ENCODE results near the gene RGSL1. TPM values are rescaled to one million over a fixed set of nuclear protein-coding genes. Genes with fewer than 3 reads are reported as not detected.

The RGSL1 gene
- not detected for polyA plus RNA-seq

DNA sequence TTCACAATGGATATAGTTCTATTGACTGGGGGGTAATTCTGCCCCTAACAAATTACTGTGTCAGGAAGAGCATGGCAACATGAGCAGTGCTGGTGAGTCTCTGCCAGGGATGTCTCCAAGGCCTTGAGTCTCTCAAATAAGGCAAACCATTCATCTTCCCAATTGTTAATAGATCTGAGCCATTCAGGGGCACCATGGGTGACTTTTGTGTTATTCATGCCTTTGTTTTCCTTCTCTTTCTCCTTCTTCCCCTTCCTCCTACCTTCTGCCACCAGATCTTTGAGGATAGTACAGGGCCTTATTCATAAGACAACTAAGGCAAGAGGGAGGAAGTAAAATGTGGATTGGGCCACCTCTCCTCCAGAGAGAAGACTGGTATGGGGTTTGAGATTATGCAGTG lies at the start of gene RGSL1:
Gene RGSL1, plus strand, starts transcription at position 60 of the 400 bp plus-strand sequence. Its CDS starts 20 bp downstream, at position 80.
- H3K27ac ChIP-seq (ENCODE audit: low read depth, low read length) = no peak within 1 kb of the TSS

DNA sequence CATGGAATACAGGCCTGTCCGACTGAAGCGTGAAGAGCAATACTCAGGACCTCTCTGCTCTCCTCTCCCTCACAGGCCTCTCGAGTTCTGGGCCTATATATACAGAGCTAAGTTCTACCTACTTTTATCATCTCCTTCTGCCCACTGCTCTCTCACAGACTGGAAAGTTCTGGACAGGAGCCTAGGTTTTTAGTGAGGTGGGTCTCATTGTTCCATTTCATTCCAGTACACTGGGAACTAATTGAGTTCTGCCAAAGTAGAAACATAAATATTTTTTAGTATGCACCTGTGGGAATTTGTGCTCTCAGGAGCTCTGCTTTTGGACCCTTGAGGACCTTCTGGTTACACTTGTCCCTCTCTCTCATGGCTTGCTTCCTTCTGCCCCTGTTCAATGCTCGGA lies 49.4 kb upstream of the RGSL1 start, which contains the start of gene TEDDM1:
Gene TEDDM1, minus strand, starts transcription at position 101 of the 400 bp plus-strand sequence. CDS start 182 bp downstream, outside the sequence.
- no peak within 1 kb of the TSS for H3K27ac ChIP-seq (ENCODE audit: low read depth, low read length)
- WGBS, 3 donors = 96 to 98% (median 96%) methylated on average over 4 of the region's 4 CpGs

- no peak overlapping the region for H3K27ac ChIP-seq (ENCODE audit: low read depth, low read length)
- 59 to 75% (median 60%) methylated on average over 1 of the region's 1 CpG for WGBS, 3 donors
These were observed 45.2 kb upstream of the RGSL1 start for GRCh38 chr1:182404781-182405180.

DNA sequence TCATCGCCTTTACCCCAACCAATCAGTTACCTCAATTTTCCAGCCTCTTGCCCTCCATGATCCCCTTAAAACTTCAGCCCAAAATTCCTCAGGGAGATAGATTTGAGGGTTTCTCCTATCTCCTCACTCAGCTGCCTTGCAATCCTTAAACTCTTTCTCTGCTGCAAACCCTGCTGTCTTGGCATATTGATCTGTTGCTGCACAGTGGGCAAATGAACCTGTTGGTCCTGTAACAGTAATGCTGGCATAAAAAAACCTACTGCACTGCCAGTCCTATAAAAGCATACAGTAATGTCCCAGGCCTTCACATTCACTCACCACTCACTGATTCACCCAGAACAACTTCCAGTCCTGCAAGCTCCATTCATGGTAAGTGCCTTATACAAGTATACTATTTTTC lies 44.4 kb upstream of the RGSL1 start:
- H3K27ac ChIP-seq (ENCODE audit: low read depth, low read length) = no peak overlapping the region
- 93 to 100% (median 97%) methylated on average over 1 of the region's 1 CpG for WGBS, 3 donors

DNA sequence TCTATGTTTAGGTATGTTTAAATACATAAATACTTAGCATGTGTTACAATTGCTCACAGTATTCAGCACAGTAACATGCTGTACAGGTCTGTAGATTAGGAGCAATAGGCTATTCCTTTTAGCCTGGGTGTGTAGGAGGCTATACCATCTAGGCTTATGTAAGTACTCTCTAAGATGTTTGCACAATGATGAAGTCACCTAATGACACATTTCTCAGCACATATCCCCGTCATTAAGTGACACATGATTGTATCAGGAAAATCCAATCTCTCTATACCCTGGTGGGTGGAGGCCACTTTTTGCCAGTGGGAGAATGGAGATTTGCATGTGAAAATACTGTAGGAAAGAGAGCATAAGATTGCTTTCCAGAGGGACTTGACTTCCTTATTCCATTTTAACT lies 43.9 kb upstream of the RGSL1 start:
- 62 to 71% (median 67%) methylated on average over 1 of the region's 1 CpG for WGBS, 3 donors
- no peak overlapping the region for H3K27ac ChIP-seq (ENCODE audit: low read depth, low read length)

- WGBS, 3 donors = 50 to 66% (median 63%) methylated on average over 3 of the region's 3 CpGs
These were observed 42.2 kb upstream of the RGSL1 start for GRCh38 chr1:182407724-182408123.

DNA sequence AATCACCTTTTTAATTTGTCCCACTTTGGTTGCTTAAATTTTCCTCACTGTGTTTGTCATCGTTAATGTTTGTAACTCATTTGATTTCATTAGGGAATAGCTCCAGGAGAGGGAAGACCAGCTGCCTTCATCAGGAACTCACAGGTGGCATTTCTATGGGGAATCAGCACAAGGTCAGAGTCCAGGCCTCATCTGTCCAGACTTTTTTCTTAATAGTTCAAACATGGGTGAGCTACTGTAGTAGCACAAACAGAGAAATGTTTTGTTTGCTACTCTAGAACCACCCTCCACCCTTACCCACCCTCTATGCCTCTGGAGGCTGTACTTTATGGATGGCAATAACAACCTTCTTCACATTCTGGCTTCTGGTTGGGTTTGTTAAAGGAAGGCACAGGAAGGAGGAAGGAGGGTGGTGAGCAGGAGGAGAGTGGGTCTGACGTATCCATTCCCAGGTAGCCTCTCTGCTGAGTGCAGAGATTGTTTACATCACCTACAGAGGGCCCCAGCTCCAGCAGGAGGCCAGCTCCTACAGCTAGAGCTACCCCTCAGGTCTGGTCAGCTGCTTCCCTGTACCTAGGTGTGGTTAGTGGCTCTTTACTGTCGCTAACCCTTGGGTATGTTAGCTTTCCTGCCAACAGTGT lies 41.4 kb upstream of the RGSL1 start:
- 52 to 76% (median 69%) methylated on average over 3 of the region's 3 CpGs for WGBS, 3 donors
- no peak overlapping the region for H3K27ac ChIP-seq (ENCODE audit: low read depth, low read length)

More at GRCh38 chr1:182407724-182408123, 42.2 kb upstream of the RGSL1 start:
- no peak overlapping the region for H3K27ac ChIP-seq (ENCODE audit: low read depth, low read length)

GRCh38 chr1:182410138-182410537 lies 39.8 kb upstream of the RGSL1 start:
- no peak overlapping the region for H3K27ac ChIP-seq (ENCODE audit: low read depth, low read length)
- 69 to 72% (median 69%) methylated on average over 4 of the region's 4 CpGs for WGBS, 3 donors

- WGBS, 3 donors = 33 to 47% (median 34%) methylated on average over 1 of the region's 1 CpG
- H3K27ac ChIP-seq (ENCODE audit: low read depth, low read length) = no peak overlapping the region
These were observed 39.2 kb upstream of the RGSL1 start for GRCh38 chr1:182410620-182411273.

- WGBS, 3 donors = 79 to 87% (median 85%) methylated on average over 3 of the region's 3 CpGs
- H3K27ac ChIP-seq (ENCODE audit: low read depth, low read length) = no peak overlapping the region
These were observed 36.5 kb upstream of the RGSL1 start for GRCh38 chr1:182413486-182413885.

DNA sequence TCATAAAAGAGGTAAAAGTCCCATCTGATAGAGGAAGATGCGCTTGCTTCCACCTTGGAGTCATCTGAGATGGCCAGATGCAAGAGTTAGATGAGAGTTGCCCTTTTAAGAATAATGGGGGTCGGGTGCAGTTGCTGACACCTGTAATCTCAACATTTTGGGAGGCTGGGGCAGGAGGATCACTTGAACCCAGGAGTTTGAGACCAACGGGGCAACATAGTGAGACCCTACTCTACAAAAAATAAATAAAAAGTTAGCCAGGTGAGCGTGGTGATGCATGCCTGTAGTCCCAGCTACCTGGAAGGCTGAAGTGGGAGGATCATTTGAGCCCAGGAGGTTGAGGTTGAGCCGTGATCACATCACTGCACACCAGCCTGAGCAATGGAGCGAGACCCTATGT lies 36.0 kb upstream of the RGSL1 start:
- 91 to 93% (median 93%) methylated on average over 6 of the region's 6 CpGs for WGBS, 3 donors
- no peak overlapping the region for H3K27ac ChIP-seq (ENCODE audit: low read depth, low read length)

DNA sequence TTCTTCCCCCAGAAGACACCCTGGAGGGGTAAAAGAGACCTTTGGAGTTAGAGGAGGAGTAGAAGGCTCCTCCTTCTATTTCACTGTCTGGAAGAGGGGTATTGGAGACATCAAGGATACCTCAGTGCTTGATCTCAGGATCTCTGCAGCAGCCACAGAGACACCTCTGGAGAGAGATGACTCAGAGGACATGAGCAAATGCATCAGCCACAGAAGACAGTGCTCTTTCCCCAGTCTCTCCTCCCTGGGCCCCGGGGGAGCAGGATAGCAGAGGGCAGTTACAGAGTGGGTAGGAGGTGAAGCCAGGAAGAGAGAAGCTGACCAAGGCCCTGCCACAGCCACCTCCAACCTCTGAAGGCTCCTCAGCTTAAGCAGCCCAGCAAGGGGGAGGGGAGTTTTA lies 34.2 kb upstream of the RGSL1 start:
- 66 to 75% (median 69%) methylated on average over 1 of the region's 1 CpG for WGBS, 3 donors
- no peak overlapping the region for H3K27ac ChIP-seq (ENCODE audit: low read depth, low read length)

DNA sequence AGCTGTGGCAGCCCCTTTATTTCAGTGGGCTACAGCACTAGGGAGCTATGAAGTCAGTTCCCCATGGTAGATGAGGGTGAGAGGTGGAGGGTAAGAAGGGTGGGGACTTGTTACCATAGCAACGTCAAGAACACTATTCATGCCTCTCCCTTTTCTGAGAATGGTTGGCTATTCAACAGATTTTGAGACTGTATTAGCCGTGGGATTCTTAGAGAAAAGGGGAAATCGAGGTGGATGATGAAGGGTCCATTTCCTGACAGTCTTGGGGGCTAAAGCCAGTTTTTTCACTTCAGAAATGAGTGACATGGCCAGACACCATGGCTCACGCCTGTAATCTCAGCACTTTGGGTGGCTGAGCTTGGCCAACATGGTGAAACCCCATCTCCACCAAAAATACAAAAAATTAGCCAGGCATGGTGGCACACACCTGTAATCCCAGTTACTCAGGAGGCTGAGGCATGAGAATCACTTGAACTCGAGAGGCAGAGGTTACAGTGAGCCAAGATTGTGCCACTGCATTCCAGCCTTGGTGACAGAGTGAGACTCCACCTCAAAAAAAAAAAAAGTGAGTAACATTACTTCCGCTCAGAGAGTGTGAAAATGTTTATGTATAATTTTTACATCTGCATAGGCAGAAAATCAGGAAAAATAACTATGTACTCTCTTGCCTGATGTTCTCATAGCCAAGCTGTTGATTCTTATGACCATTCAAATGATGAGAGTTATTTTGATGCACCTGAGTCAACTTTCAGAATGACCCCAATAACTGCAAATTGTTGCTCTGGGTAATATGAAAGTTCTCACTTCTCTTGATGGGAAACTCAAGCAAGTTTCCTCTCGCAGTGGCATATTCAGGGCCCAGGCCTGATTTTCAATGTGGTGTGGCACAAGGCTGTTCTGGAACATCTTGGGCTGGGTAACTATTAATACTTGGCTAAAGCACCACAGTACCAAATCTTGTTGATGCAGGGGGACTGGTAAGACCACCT lies 23.2 kb upstream of the RGSL1 start:
- no peak overlapping the region for H3K27ac ChIP-seq (ENCODE audit: low read depth, low read length)
- WGBS, 3 donors = 77 to 90% (median 81%) methylated on average over 7 of the region's 7 CpGs

- 85 to 90% (median 87%) methylated on average over 2 of the region's 2 CpGs for WGBS, 3 donors
- H3K27ac ChIP-seq (ENCODE audit: low read depth, low read length) = no peak overlapping the region
These were observed 21.9 kb upstream of the RGSL1 start for GRCh38 chr1:182428043-182428442.

GRCh38 chr1:182430263-182431068 lies 19.5 kb upstream of the RGSL1 start:
- 58 to 78% (median 66%) methylated on average over 11 of the region's 11 CpGs for WGBS, 3 donors
- no peak overlapping the region for H3K27ac ChIP-seq (ENCODE audit: low read depth, low read length)

DNA sequence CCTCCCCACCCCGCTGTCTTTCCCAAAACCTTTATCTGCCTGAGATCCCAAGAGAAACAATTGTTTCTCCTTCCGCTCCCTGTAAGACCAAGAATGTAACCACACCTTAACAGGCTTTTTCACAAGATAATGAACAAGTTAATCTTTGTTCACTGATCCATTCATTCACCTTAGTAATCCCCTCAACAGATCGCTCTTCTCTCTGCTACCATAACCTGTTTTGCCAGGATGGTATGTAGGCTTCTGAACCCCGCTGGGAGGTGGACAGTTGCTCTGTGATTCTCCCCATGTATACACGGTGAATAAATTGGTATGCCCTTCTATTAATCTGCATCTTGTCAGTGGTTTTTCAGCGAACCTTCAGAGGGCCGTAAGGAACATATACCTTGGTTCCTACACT lies 18.7 kb upstream of the RGSL1 start:
- WGBS, 3 donors = 85 to 94% (median 90%) methylated on average over 7 of the region's 7 CpGs
- H3K27ac ChIP-seq (ENCODE audit: low read depth, low read length) = no peak overlapping the region

DNA sequence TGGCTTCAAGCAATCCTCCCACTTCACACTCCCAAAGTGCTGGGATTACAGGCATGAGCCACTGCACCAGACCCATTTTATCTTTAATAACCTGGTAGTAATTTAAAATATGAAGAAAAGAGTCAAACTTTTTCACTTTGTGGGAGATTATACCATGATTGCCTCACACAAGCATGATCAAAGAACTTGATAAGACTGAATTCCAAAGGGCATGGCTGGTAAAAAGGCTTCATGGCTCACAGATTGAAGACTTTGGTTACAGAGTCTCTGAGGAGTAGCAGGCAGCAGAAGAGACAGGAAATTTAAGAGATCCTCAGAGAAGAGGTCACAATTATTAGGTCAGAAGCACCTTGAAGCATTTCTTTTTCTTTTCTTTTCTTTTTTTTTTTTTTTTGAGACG lies 16.4 kb upstream of the RGSL1 start:
- 92 to 100% (median 100%) methylated on average over 1 of the region's 1 CpG for WGBS, 3 donors
- H3K27ac ChIP-seq (ENCODE audit: low read depth, low read length) = no peak overlapping the region

- 90 to 95% (median 92%) methylated on average over 1 of the region's 1 CpG for WGBS, 3 donors
These were observed 11.6 kb upstream of the RGSL1 start for GRCh38 chr1:182438326-182438725.

More at GRCh38 chr1:182438326-182438725, 11.6 kb upstream of the RGSL1 start:
- no peak overlapping the region for H3K27ac ChIP-seq (ENCODE audit: low read depth, low read length)

All from adipose tissue (tissue), 3 donors.